Neutrophil (primary cell): ENCODE data around the gene PAGR1.

Experiments used
- H3K27ac ChIP-seq: fragments of 200-600 bp; sonication (generic); 2 replicates; pipeline ENCODE4 v1.5.1; 2016; ENCODE audit warnings: mild to moderate bottlenecking, moderate library complexity
- H3K27me3 ChIP-seq: fragments of 200-600 bp; sonication (generic); 2 replicates; pipeline ENCODE4 v1.6.0; 2016; ENCODE audit warnings: mild to moderate bottlenecking
- H3K36me3 ChIP-seq: fragments of 200-600 bp; sonication (generic); 2 replicates; pipeline ENCODE4 v1.5.1; 2017
- H3K4me1 ChIP-seq, 2 experiments: fragments of 200-600 bp in 1 of 2; sonication (generic) in 1 of 2; 1 replicate in 1 of 2; 2 replicates in 1 of 2; pipeline versions ENCODE4 v1.5.1 to v1.6.1; 2013 to 2016; ENCODE audit warnings: low read depth in 1 of 2, low read length in 1 of 2, mild to moderate bottlenecking in 1 of 2, moderate library complexity in 1 of 2; ENCODE audit not compliant: control insufficient read depth in 1 of 2, insufficient read depth in 1 of 2
- H3K4me3 ChIP-seq, 2 experiments: fragments of 200-600 bp in 1 of 2; sonication (generic) in 1 of 2; 1 replicate in 1 of 2; 2 replicates in 1 of 2; pipeline ENCODE4 v1.5.1; 2013 to 2016; ENCODE audit warnings: low read depth in 1 of 2, low read length in 1 of 2, mild to moderate bottlenecking in 1 of 2, moderate library complexity in 1 of 2
- H3K9me3 ChIP-seq: fragments of 200-600 bp; sonication (generic); 2 replicates; pipeline ENCODE4 v1.5.1; 2016
- CTCF ChIP-seq: fragments of 200-600 bp; sonication (generic); IDR thresholded peaks from 2 replicates; pipeline ENCODE4 v1.5.1; 2016; ENCODE audit warnings: antibody characterized with exemption

Gene PAGR1

GRCh38 chr16:29806641-29807425 is 9.1 kb upstream of the PAGR1 start:
- H3K27ac ChIP-seq: peak overlapping the region; percentile 93
- no peak for TF ChIP-seq CTCF
- peaks cover 52 to 57% of the 10 kb centered on the region in 2 experiments for H3K4me1 ChIP-seq
- peak overlapping the region; percentile 67 to 74 for H3K4me3 ChIP-seq
- H3K36me3 ChIP-seq: peaks cover 21% of the 10 kb centered on the region
- peaks cover 8% of the 10 kb centered on the region for H3K27me3 ChIP-seq
- no peaks in the 10 kb centered on the region for H3K9me3 ChIP-seq

GRCh38 chr16:29807426-29808218 is 8.3 kb upstream of the PAGR1 start:
- Histone ChIP-seq H3K4me1 (peaks cover 59 to 64% of the 10 kb centered on the region in 2 experiments), H3K4me3 (peak overlapping the region; percentile 67 to 74), H3K27ac (peak overlapping the region; percentile 93), H3K27me3 (peaks cover 16% of the 10 kb centered on the region), H3K9me3 (no peaks in the 10 kb centered on the region), H3K36me3 (peaks cover 21% of the 10 kb centered on the region)
- TF ChIP-seq CTCF: peak; percentile 80

- Histone ChIP-seq H3K36me3 (peaks cover 21% of the 10 kb centered on the region), H3K4me3 (peak overlapping the region; percentile 67 to 74), H3K9me3 (no peaks in the 10 kb centered on the region), H3K27ac (peak overlapping the region; percentile 93), H3K27me3 (peaks cover 23% of the 10 kb centered on the region), H3K4me1 (peaks cover 59 to 64% of the 10 kb centered on the region in 2 experiments)
- TF ChIP-seq CTCF: no peak
These were observed 7.6 kb upstream of the PAGR1 start for GRCh38 chr16:29808219-29808900.

- Histone ChIP-seq H3K4me1 (peaks cover 55 to 64% of the 10 kb centered on the region in 2 experiments), H3K9me3 (no peaks in the 10 kb centered on the region), H3K27ac (peak overlapping the region; percentile 93), H3K4me3 (no peak overlapping the region), H3K36me3 (peaks cover 21% of the 10 kb centered on the region), H3K27me3 (peaks cover 31% of the 10 kb centered on the region)
- no peak for TF ChIP-seq CTCF
These were observed 6.8 kb upstream of the PAGR1 start for GRCh38 chr16:29809031-29809747.
